NCI-H2171 (cell line): ENCODE results near the gene DLX3.

ENCODE experiments used
- DNase-seq: peaks from one replicate; lab custom pipeline; 2025; lab: John Stamatoyannopoulos, UW

Gene DLX3

GRCh38 chr17:49957350-49957749, 37.7 kb downstream of the DLX3 start:
- no peak for DNase-seq

DNA sequence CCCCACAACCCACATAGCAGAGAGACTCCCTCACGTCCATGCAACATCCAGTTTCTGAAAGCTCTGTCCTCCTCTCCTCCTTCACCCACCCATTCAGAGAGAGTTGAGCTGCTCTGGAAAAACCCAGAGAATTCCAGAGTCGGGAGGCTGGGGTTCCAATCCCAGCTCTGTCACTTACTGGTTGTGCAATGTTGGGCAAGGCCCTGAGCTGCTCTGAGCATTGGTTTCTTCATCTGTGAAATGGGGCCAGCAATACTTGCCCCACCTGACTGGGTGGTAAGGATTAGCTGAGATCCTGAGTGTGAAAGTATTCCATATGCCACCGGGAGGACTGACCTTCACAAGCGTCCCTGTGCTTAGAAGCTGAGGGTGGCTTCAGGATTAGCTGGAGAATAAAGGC, 38.2 kb downstream of the DLX3 start:
- no peak for DNase-seq

GRCh38 chr17:49955157-49955556, 39.9 kb downstream of the DLX3 start:
- DNase-seq: no peak

GRCh38 chr17:49952912-49953497, 42.0 kb downstream of the DLX3 start:
- DNase-seq: no peak

GRCh38 chr17:49952209-49952911, 42.7 kb downstream of the DLX3 start:
- no peak for DNase-seq

DNA sequence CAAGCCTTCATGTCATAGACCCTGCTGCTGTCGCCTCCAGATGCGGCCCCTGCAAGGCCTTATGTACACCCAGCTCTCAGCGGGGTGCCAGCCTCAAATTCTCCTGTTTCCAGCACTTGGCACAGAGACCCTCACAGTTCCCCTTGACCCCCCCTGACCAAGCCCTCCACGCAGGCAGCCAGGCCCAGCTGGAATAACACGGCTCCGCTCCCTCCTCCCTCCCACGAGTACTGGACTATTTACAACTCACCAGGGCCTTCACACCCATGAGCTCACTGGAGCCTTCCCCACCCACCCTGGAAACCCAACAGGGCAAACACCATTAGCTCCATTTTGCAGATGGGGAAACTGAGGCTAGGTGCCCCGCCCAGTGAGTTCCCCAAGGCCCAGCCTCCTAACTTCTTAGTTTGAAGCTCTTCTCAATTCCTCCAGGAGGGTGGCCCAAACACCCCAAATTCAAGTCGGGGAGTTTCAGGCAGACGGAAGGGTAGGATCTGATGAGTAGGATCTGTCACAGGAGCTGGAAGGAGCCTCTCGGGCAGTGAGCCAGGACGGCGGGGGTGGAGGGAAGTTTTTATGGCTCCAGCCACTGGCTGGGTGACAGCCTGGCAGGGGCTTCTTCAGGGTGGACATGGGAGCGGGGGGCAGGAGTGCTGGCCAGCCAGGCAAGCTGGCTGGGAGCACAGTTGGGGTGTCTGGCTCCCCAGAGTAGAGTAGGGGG, 43.5 kb downstream of the DLX3 start:
- no peak for DNase-seq

- DNase-seq: no peak
These were observed 45.4 kb downstream of the DLX3 start for GRCh38 chr17:49949634-49950033.

DNA sequence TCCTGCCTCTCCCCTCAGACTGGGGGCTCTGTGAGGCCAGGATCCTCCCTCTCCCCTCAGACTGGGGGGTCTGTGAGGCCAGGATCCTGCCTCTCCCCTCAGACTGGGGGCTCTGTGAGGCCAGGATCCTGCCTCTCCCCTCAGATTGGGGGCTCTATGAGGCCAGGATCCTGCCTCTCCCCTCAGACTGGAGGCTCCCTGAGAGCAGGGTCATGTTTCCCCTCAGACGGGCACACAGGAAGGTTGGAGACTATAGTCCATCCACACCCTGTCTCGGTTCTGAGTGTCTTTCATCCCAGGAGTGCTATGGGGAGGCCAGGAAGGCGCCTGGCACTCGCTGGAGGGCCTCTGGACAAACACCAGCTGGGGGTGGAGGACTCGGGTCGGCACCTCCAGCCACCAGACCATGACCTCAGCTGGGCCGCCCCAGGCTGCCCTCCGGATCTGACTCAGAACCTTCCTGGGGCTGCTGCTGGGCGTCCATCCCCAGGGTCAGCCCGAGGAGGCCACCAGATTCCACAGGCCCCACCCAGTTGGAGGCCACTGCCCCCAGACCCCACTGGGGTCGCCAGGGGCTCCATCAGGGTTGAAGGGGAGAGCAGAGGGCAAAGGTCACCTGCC, 48.0 kb downstream of the DLX3 start:
- no peak for DNase-seq

DNA sequence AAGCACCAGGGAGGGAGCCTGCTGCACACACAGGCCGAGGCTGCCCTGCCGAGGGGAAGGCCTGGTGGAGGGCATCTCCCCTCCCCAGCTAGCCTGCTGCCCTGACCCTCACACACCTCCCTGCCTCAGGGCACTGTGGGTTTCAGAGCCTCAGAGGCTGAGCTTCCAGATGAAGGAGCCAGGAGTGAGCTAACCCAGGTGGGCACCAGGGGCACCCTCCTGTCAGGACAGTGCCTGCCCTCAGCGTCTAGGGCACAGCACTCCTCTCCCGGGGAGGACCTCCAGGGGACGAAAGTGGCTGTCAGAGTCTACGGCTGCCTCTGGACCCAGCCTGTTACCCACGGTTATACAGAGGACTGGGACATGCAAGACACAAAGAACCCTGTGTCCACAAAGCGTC, 48.8 kb downstream of the DLX3 start:
- DNase-seq: no peak

DNA sequence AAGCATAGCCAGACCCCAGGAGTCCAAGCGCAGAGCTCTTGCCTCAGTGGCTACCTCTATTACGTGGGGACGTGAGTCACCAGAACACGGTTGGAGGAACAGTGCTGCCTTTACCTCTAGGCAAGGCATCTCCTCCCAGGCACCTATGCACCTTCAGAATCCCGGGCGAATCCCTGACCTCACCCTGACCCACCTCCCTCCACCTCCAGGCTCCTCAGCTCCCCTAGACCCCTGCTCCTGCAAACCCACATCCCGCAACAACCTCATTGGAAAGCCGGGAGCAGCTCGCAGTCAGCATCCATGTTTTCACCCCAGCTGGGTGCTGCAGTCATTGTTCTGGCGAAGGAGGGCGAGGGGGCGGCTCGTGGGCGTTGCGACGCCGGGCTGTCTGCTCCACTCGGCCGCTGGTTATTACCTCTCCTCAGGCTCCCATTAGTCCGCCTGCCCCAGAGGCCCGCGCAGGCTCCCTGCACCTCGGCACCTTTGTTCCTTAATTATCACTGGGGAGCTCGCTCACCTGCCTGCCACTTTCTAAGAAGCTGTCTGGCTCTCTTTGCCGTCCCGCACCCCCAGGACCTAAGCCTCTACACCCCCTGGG, 50.7 kb downstream of the DLX3 start:
- DNase-seq: no peak

DNA sequence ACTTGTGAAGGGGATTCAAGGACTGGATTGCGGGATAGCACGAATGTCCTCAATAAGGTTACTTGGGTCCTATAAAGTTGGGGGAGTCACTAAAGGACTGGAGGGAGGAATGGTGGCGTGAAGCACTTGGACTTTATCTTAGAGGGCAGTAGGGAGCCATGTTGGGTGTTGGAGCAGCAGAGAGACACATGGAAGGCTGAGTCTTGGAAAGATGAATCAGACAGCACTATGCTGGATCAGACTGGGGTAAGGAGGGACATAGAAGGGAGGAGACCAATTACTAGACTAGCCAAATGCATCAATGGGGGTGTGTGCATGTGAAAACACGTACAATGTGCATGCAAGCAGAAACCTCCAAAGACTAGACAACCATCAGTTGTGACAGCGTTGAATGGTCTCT, 52.1 kb downstream of the DLX3 start:
- DNase-seq: no peak

DNA sequence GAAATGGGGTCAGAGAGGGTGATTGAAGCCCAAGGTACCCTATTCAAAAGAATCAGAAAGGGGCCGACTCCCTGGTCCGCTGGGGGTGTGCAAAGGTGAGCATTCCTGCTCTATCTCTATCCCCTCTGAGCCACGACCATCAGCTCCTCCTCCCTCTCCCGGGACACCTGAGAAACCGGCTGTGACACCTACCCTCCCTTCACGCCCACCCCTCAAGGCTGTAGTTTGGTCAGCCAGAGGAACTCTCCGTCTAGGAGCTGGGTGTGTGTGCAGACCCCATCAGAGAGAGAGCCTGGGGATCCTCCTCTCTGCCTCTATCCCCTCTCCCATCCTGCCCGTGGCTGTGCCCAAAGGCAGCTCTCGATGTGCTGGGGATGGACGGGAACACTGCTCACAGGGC, 53.6 kb downstream of the DLX3 start:
- DNase-seq: no peak
